ENCODE data around the gene PDZD8. TPM values are rescaled to one million over a fixed set of nuclear protein-coding genes. Genes with fewer than 3 reads are reported as not detected.

The PDZD8 gene
- total RNA-seq, 1 experiment from 2014 or later: 21.2 TPM

DNA sequence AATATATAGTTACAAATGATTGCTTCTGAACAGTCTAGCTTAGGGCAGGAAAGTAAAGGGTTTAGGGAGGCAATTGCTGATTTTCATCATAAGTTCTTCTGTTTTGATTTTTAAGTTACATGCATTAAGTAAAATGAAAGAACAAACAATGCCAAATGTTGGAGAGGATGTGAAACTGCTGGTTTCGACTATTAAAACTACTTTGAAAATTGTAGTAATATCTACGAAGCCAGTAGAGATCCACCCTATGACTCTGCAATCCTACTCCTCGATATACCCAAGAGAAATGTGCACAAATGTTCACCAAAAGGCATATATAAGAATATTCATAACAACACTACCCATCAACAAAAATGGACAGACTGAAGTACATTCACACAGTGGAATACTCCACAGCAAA, 24.3 kb downstream of the PDZD8 start:
- Histone ChIP-seq H3K36me3 (peaks cover 5% of the 10 kb centered on the region; the same call in 1 of the 2 replicates), H3K27ac (no peak overlapping the region), H3K9me3 (replicated peaks) (no peaks in the 10 kb centered on the region), H3K4me1 (replicated peaks) (peaks cover 3% of the 10 kb centered on the region; the same call in 1 of the 2 replicates), H3K4me3 (no peak overlapping the region), H3K27me3 (replicated peaks) (no peaks in the 10 kb centered on the region)
- no peak for DNase-seq (ENCODE audit: low read depth in 1 of 2, low spot score in 2 of 2)

- Histone ChIP-seq H3K9me3 (replicated peaks) (no peaks in the 10 kb centered on the region), H3K27me3 (replicated peaks) (no peaks in the 10 kb centered on the region), H3K27ac (no peak overlapping the region), H3K36me3 (peaks cover 5% of the 10 kb centered on the region; the same call in 1 of the 2 replicates), H3K4me1 (replicated peaks) (peaks cover 15% of the 10 kb centered on the region), H3K4me3 (no peak overlapping the region)
- DNase-seq (ENCODE audit: low read depth in 1 of 2, low spot score in 2 of 2): no peak
These were observed 27.0 kb downstream of the PDZD8 start for GRCh38 chr10:117348236-117348635.

GRCh38 chr10:117346574-117346973, 28.7 kb downstream of the PDZD8 start:
- Histone ChIP-seq H3K9me3 (replicated peaks) (no peaks in the 10 kb centered on the region), H3K27ac (no peak overlapping the region), H3K4me3 (no peak overlapping the region), H3K27me3 (replicated peaks) (no peaks in the 10 kb centered on the region), H3K36me3 (peaks cover 7% of the 10 kb centered on the region; the same call in 1 of the 2 replicates), H3K4me1 (replicated peaks) (peaks cover 30% of the 10 kb centered on the region)
- no peak for DNase-seq (ENCODE audit: low read depth in 1 of 2, low spot score in 2 of 2)

- Histone ChIP-seq H3K9me3 (replicated peaks) (no peaks in the 10 kb centered on the region), H3K27ac (no peak overlapping the region), H3K4me3 (no peak overlapping the region), H3K27me3 (replicated peaks) (no peaks in the 10 kb centered on the region), H3K36me3 (peaks cover 13% of the 10 kb centered on the region; the same call in 1 of the 2 replicates), H3K4me1 (replicated peaks) (peaks cover 35% of the 10 kb centered on the region)
- DNase-seq (ENCODE audit: low read depth in 1 of 2, low spot score in 2 of 2): no peak
These were observed 30.1 kb downstream of the PDZD8 start for GRCh38 chr10:117345143-117345542.

- Histone ChIP-seq H3K27me3 (replicated peaks) (no peaks in the 10 kb centered on the region), H3K4me3 (no peak overlapping the region), H3K27ac (peak overlapping the region; percentile 73), H3K36me3 (peaks cover 13% of the 10 kb centered on the region; the same call in 1 of the 2 replicates), H3K4me1 (replicated peaks) (peaks cover 44% of the 10 kb centered on the region), H3K9me3 (replicated peaks) (no peaks in the 10 kb centered on the region)
- peak; percentile 63 to 81 for DNase-seq (ENCODE audit: low read depth in 1 of 2, low spot score in 2 of 2)
These were observed 32.6 kb downstream of the PDZD8 start for GRCh38 chr10:117342641-117343040.

GRCh38 chr10:117341061-117341460, 34.2 kb downstream of the PDZD8 start:
- Histone ChIP-seq H3K27ac (peak overlapping the region; percentile 73; the same call in 1 of the 2 replicates), H3K27me3 (replicated peaks) (no peaks in the 10 kb centered on the region), H3K4me1 (replicated peaks) (peaks cover 46% of the 10 kb centered on the region), H3K9me3 (replicated peaks) (no peaks in the 10 kb centered on the region), H3K4me3 (no peak overlapping the region), H3K36me3 (peaks cover 15% of the 10 kb centered on the region)
- no peak for DNase-seq (ENCODE audit: low read depth in 1 of 2, low spot score in 2 of 2)

- Histone ChIP-seq H3K36me3 (peaks cover 25% of the 10 kb centered on the region), H3K27ac (no peak overlapping the region), H3K9me3 (replicated peaks) (no peaks in the 10 kb centered on the region), H3K4me3 (no peak overlapping the region), H3K4me1 (replicated peaks) (peaks cover 40% of the 10 kb centered on the region), H3K27me3 (replicated peaks) (no peaks in the 10 kb centered on the region)
- no peak for DNase-seq (ENCODE audit: low read depth in 1 of 2, low spot score in 2 of 2)
These were observed 35.3 kb downstream of the PDZD8 start for GRCh38 chr10:117339979-117340378.

DNA sequence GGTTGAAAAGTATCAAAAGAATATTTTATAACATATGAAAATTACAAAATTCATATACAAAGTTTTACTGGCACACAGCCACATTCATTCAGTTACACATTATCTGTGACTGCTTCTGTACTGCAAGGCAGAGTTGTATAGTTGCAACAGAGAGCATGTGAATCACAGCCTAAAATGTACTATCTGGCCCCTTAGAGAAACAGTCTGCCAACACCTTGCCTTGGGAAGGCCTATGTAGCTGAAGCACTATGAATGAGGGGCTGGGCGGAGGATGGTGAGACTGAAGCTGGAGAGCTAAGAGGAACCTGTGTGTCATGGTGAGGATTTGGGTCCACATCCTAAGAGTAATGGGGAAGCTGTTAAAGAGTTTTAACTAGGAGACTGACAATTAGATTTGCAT, 35.7 kb downstream of the PDZD8 start:
- Histone ChIP-seq H3K36me3 (peaks cover 25% of the 10 kb centered on the region), H3K27me3 (replicated peaks) (no peaks in the 10 kb centered on the region), H3K9me3 (replicated peaks) (no peaks in the 10 kb centered on the region), H3K4me1 (replicated peaks) (peaks cover 36% of the 10 kb centered on the region), H3K27ac (no peak overlapping the region), H3K4me3 (no peak overlapping the region)
- no peak for DNase-seq (ENCODE audit: low read depth in 1 of 2, low spot score in 2 of 2)

DNA sequence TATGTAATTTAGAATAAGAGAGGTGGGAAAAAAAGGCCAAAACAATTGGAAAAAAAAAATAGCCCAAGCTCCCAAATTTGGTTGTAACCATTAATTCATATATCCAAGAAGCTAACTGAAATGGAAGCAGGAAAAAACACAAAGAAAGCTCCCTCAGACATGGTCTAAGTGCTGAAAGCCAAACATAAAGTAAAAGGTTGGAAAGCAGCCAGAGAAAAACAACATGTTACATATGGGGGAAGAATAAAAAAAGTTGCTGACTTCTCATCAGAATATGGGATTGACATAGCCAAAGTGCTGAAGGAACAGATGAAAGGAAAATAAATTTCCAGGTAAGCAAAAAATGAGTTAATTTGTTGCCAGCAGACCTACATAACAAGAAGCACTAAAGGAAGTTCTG, 40.3 kb downstream of the PDZD8 start:
- no peak for DNase-seq (ENCODE audit: low read depth in 1 of 2, low spot score in 2 of 2)
- Histone ChIP-seq H3K36me3 (peaks cover 12% of the 10 kb centered on the region), H3K27me3 (replicated peaks) (no peaks in the 10 kb centered on the region), H3K4me1 (replicated peaks) (peaks cover 11% of the 10 kb centered on the region), H3K4me3 (no peak overlapping the region), H3K27ac (no peak overlapping the region), H3K9me3 (replicated peaks) (no peaks in the 10 kb centered on the region)

- no peak overlapping the region for H3K27ac ChIP-seq
These were observed 41.2 kb downstream of the PDZD8 start for GRCh38 chr10:117334066-117334465.

GRCh38 chr10:117327262-117327661, 48.0 kb downstream of the PDZD8 start:
- DNase-seq (ENCODE audit: low read depth in 1 of 2, low spot score in 2 of 2): no peak
- Histone ChIP-seq H3K27me3 (replicated peaks) (no peaks in the 10 kb centered on the region), H3K4me1 (replicated peaks) (no peaks in the 10 kb centered on the region; the same call in 1 of the 2 replicates), H3K9me3 (replicated peaks) (no peaks in the 10 kb centered on the region), H3K36me3 (peaks cover 4% of the 10 kb centered on the region), H3K4me3 (no peak overlapping the region), H3K27ac (no peak overlapping the region)

More at GRCh38 chr10:117334066-117334465, 41.2 kb downstream of the PDZD8 start:
- Histone ChIP-seq H3K27me3 (replicated peaks) (no peaks in the 10 kb centered on the region), H3K4me1 (replicated peaks) (peaks cover 11% of the 10 kb centered on the region), H3K36me3 (peaks cover 12% of the 10 kb centered on the region), H3K9me3 (replicated peaks) (no peaks in the 10 kb centered on the region), H3K4me3 (no peak overlapping the region)
- no peak for DNase-seq (ENCODE audit: low read depth in 1 of 2, low spot score in 2 of 2)

- Histone ChIP-seq H3K27ac (no peak overlapping the region), H3K4me3 (no peak overlapping the region), H3K4me1 (replicated peaks) (no peaks in the 10 kb centered on the region; the same call in 1 of the 2 replicates), H3K36me3 (peaks cover 4% of the 10 kb centered on the region), H3K9me3 (replicated peaks) (no peaks in the 10 kb centered on the region), H3K27me3 (replicated peaks) (no peaks in the 10 kb centered on the region)
- no peak for DNase-seq (ENCODE audit: low read depth in 1 of 2, low spot score in 2 of 2)
These were observed 50.9 kb downstream of the PDZD8 start for GRCh38 chr10:117324367-117324766.

GRCh38 chr10:117322260-117322659, 53.0 kb downstream of the PDZD8 start:
- Histone ChIP-seq H3K4me3 (no peak overlapping the region), H3K9me3 (replicated peaks) (no peaks in the 10 kb centered on the region), H3K27ac (no peak overlapping the region), H3K4me1 (replicated peaks) (no peaks in the 10 kb centered on the region; the same call in 1 of the 2 replicates), H3K27me3 (replicated peaks) (no peaks in the 10 kb centered on the region), H3K36me3 (peaks cover 14% of the 10 kb centered on the region)
- no peak for DNase-seq (ENCODE audit: low read depth in 1 of 2, low spot score in 2 of 2)

- Histone ChIP-seq H3K27ac (no peak overlapping the region), H3K4me3 (no peak overlapping the region), H3K27me3 (replicated peaks) (no peaks in the 10 kb centered on the region), H3K4me1 (replicated peaks) (no peaks in the 10 kb centered on the region; the same call in 1 of the 2 replicates), H3K9me3 (replicated peaks) (no peaks in the 10 kb centered on the region), H3K36me3 (peaks cover 11% of the 10 kb centered on the region; the same call in 1 of the 2 replicates)
- no peak for DNase-seq (ENCODE audit: low read depth in 1 of 2, low spot score in 2 of 2)
These were observed 55.1 kb downstream of the PDZD8 start for GRCh38 chr10:117320050-117320665.

Measured in SJSA1 (cell line).